GM19395 (cell line): ENCODE data around the gene FKBP4.
"Not testable (repeated sequence)": the region's sequence is repeated elsewhere in the genome, so short reads cannot be mapped to it uniquely, and the experiment has no call there.

ENCODE experiments used
- ATAC-seq: cut with Tn5 transposase; IDR thresholded peaks from one replicate; pipeline ENCODE4 v1.9.1; 2021; ENCODE audit warnings: mild to moderate bottlenecking, moderate library complexity; ENCODE audit not compliant: unreplicated experiment

FKBP4 gene, protein sequence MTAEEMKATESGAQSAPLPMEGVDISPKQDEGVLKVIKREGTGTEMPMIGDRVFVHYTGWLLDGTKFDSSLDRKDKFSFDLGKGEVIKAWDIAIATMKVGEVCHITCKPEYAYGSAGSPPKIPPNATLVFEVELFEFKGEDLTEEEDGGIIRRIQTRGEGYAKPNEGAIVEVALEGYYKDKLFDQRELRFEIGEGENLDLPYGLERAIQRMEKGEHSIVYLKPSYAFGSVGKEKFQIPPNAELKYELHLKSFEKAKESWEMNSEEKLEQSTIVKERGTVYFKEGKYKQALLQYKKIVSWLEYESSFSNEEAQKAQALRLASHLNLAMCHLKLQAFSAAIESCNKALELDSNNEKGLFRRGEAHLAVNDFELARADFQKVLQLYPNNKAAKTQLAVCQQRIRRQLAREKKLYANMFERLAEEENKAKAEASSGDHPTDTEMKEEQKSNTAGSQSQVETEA

DNA sequence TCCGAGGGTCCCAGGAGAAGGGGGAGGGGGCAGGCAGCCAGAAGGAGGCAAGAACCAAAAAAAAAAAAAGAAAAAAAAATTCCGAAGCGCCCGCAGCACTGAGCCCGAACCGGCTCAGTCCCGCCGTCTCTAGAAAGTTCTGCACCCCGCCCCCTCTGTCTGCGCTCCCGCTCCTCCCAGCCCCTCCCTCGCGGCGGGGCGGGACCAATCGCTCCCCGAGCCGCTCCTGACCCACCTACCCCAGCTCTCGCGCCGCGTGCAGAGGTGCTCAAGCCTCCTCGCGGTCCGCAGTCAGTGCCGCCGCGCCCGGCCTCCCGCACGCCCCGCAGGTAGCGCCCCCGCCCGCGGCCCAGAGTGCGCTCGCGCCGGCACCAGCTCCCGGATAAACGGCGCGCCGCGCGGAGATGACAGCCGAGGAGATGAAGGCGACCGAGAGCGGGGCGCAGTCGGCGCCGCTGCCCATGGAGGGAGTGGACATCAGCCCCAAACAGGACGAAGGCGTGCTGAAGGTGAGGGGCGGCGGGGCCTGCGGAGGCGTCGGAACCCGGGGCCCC lies at the start of gene FKBP4:
Gene FKBP4, plus strand, starts transcription at position 235 of the 554 bp plus-strand sequence. Its CDS starts 170 bp downstream, at position 405.
- peak; percentile 79 for ATAC-seq

DNA sequence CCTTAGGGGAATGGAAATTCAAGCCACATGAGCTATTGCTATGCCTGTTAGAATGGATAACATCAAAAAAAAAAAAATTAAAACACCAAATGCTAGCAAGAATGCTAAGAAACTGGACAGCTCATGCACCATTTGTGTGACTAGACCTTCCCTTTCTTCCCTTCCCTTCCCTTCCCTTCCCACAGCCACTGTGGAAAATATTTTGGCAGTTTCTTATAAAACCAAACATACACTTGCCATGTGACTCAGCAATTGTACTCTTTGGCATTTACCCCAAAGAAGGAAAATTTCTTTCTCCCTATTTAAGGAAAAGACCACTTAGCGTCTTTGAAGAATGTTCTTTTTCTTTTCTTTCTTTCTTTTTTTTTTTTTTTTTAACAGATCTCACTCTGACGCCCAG lies 49.1 kb upstream of the FKBP4 start:
- ATAC-seq = no peak

DNA sequence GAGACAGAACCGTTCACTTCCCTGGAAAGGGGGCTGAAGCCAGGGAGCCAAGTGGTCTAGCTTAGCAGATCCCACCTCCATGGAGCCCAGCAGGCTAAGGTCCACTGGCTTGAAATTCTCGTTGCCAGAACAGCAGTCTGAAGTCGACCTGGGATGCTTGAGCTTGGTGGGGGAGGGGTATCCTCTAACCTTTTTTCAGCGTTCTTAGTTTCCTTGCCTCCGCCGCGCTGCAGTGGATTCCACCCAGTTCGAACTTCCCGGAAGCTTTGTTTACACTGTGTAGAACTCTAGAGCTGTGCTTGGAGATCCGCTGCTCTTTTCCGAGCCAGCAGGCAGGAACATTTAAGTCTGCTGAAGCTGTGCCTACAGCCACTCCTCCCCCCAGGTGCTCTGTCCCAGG lies 45.2 kb upstream of the FKBP4 start:
- no peak for ATAC-seq

DNA sequence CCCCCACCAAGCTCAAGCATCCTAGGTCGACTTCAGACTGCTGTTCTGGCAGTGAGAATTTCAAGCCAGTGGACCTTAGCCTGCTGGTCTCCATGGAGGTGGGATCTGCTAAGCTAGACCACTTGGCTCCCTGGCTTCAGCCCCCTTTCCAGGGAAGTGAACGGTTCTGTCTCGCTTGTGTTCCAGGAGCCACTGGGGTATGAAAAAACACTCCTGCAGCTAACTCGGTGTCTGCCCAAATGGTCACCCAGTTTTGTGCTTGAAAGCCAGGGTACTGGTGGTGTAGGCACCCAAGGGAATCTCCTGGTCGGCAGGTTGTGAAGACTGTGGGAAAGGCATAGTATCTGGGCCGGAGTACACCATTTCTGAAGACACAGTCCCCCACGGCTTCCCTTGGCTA lies 44.6 kb upstream of the FKBP4 start:
- ATAC-seq = no peak

DNA sequence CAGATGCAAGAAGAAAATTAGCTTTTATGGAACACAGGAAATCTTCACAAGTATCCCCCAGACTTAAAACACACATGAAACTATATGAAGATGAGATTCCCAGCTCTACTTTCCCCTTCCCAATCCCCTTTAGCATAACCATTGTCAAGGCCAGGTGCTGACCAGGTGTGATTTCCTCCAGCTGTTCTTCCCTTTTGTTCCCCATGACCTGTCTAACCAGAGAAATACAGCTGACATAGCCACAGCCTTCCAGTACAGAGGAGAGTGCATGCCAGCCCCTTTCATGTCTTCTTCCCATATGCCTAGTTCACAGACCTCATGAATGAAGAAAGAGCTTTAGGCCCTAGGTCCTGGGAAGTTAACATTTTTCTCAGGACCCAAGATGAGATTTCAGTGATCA lies 43.5 kb upstream of the FKBP4 start:
- ATAC-seq = no peak

DNA sequence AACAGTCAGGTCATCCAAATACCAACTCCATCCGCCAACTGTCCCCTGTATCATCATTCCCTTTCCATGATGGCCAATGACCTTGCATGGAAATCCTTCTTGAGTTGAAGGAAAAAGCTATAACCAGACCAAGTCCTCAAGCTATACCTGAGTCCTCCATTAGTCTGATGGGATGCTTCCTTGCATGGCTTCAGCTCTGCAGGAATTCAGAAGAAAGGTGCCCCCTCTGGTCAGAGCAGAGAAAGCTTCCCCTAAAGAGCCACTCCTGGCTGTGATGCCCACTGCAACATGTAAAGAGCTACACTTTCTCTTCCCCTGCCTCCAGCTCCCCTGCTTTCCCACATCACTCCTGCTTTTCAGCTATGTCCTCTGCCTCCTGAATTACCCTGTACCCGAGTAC lies 43.1 kb upstream of the FKBP4 start:
- ATAC-seq = no peak

DNA sequence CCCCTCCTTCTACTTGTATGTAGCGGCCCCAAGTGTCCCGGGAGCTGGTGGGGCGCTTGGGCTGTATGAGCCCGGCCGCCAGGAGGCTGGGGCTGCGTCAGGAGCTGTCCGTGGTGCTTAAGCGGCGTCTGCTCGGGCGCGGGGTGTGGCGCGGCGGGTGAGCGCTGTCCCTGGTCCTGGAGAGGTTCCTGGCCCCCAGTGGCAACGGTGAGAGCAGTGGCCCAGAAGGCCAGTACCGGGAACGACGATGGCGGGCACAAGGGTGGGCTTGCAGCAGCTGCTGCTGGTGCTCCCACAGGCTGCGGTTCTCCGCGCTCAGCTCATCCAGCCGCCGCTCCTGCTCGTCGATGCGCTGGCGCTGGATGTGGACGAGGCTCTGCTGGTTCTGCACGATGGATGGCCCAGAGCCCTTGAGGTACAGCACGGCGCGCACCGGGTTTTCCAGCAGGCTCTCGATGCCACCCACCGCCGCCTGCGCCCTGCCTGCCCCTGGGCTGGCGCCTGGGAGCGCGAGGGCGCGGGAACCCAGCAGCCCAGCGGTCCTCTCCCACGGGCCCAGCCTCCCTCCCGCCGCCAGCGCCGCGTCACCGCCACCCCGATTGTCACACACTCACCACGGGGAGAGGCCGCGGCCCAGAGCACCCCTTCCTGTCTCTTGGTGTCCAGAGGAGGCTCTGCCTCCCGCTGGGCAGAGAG lies 41.9 kb upstream of the FKBP4 start:
- ATAC-seq = peak; percentile 67

DNA sequence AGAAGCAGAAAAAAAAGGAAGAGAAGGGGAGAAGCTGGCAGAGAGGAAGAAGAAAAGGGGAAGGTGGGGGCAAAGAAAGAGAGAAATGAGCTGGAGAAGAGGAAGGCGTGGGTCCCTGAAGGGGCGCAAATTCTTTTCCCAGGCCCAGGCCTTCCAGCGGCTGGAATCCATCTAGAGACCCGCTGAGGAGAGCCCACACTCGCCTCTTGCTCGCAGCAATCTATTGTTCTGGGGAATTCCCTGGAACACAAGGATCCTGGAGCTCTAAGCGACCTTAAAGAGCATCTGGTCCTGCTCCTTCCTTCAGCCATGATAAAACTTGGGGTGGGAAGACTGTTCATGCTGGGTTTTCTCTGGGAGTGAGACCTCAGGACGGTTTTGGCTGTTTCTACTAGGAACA lies 41.2 kb upstream of the FKBP4 start:
- no peak for ATAC-seq

DNA sequence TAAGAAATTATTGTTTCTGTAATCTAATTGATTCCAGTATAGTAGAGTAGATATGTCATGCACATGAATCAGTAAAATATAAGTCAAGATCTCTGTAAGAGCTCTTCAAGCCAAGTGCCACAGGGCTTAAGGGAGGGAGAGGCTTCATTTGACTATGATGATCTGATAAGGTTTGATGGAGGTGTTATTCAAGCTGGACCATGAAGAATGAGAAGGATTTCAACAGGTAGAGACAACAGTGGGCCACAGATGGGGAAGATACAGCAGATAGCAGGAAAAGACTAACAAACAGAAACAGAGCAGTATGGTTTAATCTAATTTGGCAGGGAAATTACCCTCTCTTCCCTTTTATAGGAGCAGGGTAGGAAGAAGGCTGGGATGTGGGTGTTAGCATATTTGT lies 40.6 kb upstream of the FKBP4 start:
- no peak for ATAC-seq

DNA sequence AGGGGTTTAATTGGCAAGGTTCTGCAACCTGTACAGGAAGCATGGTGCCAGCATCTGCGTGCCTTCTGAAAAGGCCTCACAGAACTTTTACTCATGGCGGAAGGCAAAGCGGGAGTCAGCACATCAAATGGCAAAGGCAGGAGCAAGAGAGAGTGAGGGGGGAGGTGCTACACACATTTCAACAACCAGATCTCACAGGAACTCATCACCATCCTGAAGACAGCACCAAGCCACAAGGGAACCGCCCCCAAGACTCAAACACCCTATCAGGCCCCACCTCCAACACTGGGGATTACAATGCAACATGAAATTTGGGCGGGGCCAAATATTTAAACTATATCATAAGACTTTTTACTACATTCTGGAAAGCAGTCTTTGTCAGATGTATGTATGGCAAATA lies 38.0 kb upstream of the FKBP4 start:
- no peak for ATAC-seq

DNA sequence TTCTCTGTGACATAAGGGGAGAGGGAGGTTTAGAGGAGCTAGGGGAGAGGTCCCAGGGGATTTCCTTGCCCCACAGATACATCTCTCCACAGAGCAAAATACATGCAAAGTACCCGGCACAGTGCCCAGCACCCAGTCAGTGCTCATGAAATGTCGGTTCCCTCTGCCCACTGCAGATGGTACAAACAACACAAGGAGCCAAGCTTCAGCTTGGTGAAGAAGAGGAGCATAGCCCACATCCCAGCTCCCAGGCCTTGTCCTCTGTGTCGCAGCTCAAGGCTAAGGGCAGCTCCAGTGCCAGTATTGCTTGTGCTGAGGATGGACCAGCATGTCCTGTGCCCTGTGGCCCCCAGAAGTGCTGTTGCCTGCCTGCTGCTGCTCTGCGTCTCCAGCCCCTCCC lies 35.0 kb upstream of the FKBP4 start:
- no peak for ATAC-seq

DNA sequence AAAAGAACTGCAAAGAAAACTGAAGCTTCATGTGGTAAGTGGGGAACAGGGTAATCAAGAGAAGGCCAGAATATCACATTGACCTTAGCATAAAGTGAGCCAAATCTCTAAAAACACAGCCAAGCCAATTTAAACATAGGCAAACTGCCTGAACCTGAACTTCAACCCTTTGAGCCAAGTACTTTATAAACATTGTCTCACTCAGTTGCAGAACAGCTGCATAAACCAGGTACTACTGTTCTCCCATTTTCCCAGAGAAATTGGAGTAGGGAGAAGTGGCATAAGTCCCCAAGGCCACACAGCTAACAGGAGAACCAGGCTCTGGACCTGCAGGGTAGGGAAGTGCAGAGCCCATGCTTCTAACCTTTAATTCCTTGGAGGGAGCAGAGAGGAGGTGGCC lies 30.4 kb upstream of the FKBP4 start:
- ATAC-seq = no peak

DNA sequence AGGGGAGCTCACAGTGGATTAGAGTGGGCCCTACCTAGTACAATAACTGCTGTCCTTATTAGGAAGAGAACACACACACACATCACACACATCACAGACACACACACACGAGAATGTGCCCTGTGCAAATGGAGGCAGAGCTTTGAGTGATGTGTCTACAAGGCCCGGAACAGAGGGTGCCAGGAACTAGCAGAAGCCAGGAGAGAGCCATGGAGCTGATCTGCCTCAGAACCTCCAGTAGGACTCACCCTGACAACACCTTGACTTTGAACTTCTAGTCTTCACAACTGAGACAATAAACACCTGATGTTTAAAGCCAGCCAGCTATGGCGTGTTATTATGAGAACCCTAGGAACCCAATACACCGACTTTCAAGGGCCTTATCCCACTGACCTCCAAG lies 29.7 kb upstream of the FKBP4 start:
- ATAC-seq = no peak

DNA sequence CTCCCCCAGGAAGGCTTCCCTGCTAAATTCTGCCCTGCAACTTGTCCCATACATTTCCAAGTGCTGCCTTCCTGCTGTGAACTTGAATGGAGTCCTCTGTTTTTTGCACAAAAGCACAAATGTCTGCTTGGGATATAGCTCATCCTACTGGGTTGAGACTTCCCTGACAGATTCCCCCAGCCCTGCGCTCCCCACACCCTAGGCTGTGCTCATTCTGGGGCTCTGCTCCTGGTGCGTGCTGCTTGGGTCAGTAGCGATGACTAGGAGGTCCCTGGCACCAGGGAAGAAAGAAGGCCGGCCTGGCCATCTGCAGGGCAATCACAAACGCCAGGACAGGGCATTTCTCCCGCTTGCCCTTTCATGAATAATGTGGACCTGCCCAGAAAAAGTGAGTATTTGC lies 29.2 kb upstream of the FKBP4 start:
- ATAC-seq = no peak

DNA sequence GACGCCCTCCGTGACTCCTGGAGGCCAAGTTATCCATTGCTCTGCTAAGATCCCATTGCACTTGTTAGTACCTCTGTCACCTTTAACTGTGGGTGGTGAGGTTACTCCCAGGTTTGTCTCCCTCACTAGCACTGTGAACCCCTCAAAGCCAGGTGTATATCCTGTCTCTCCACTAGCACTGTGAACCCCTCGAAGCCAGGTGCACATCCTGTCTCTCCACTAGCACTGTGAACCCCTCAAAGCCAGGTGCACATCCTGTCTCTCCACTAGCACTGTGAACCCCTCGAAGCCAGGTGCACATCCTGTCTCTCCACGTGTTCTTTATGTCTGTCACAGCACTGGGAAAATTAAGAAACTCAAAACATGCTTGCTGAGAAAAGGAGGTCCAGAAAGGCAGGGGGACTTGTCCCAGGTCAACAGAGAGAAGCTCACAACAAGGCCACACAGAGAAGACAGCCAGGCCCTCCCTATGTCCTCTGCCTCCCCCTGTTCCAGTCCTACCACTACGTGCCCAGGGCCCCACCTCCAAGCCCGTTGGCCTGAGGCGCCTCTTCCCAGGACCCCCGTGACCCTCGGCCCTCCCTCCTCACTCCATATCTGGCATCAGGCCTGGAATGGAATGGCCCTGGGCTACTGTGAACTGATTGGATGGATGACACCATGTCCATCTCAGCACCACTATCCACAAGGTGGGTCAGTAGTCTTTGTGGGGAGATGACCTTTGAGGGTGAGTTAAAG lies 26.4 kb upstream of the FKBP4 start:
- ATAC-seq = no peak

DNA sequence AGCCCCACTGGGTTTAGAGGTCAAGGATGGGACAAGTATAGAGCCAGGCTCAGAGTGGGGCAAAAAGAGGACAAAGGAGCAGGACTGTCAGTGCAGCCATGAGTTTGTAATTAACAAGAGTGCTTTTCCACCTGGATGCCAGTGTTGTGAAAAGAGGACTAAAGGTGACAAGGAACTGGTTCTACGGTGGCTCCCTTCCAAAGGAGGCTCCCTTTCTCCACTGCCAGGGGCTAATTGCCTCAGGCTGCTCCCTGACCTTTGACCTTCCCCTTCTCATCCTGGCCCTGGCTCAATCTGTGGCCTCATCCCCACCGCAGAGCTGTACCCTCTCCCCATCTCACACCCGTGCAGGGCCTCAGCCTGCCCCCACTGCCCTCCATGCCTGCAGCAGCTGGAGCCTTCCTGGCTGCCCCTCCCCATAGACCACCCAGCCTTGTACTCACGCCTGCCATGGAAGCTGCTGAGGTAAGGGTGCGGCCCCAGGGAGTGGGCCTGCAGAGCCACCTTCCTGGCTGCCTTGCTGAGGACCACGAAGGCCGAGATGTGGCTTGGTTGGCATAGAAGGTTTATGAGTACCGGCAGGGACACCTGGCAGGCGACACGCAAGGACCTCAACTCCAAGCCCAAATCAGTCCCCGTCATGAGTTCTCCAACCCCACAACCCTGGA lies 24.8 kb upstream of the FKBP4 start:
- no peak for ATAC-seq

DNA sequence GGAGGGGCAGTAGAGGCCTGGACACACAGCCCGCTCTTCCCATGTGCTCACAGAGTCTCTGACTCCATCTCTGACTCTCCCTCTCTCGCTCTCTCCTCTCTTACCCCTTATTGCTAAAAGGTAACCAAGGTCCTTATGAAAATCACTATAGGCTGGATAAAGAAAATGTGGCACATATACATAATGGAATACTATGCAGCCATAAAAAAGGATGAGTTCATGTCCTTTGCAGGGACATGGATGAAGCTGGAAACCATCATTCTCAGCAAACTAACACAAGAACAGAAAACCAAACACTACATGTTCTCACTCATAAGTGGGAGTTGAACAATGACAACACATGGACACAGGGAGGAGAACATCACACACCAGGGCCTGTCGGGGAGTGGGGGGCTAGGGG lies 24.2 kb upstream of the FKBP4 start:
- ATAC-seq = not testable (repeated sequence)

DNA sequence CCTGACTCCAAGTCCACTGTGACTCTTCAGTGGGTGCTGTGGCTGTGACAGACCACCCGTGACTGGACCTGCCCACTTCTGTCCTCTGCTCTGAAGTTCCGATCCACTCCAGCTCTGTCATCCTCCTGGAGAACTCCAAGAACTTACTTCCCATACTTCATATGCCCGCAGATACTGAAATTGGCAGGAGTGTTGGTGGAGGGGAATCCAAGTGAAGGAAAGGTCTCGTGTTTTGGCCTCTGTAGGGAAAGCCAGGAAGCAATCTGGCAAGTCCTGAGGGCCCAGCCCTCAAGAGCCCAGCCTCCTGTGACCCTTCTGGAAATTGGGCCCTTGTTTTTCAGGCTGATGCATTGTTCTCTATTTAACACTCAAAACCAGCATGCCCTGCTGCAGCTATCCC lies 22.4 kb upstream of the FKBP4 start:
- no peak for ATAC-seq

DNA sequence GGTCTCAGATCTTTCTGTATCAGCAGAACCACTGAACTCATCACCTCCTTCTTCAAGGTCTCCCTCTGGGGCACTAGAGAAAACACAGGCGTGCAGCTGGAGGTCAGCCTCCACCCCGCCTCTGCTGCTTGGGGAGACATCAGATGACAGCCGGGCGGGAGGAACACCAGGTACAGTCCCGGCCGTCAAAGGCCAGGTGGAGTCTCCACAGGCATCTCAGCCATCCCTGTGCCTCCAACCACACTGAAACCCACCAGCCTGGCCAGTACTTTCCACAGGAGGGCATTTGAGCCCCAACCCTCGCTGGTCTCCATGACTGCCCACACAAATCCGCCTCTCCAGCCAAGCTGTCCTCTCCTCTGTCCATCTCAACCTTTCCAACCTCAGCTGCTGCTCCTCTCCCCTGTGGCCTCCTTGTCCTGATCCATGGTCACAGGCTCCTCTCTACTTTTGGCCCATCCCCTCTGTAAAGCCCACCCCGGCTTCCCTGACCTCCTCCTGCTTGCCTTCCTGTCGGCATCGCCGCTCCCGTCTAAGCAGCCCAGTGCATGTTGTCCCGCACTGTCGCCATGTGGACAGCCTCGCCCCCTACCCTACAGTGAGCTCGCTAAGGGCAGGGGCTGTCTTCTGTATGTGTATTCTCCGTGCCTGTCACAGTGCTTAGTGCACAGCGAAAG lies 21.4 kb upstream of the FKBP4 start:
- no peak for ATAC-seq

DNA sequence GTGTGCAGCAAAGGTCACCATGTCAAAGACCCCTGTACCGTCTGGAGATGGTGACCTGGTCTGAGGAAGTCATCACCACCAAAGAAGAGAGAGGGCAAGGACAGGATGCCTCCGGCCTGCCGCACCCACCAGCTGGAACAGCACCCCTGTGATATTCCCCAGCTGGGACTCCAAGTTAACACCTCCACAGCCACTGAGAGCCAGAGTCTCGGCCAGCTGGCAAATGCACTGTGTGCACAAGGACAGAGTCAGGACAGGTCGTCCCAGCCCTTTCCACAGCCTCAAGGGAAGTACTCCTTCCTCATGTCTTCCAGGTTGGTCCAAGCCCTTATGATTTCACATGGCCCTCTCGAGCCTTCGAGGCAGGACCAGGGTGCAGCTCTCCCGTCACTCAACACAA lies 19.3 kb upstream of the FKBP4 start:
- ATAC-seq = no peak
